Measurements from ENCODE around the gene MAL. TPM values are rescaled to one million over a fixed set of nuclear protein-coding genes. Genes with fewer than 3 reads are reported as not detected.

The MAL gene
- total RNA-seq, 4 donors from 2014 or later, result 6.5 to 29.4 (median 11.8) TPM

GRCh38 chr2:94996305-94997100 lies 29.0 kb upstream of the MAL start:
- H3K4me1 ChIP-seq, result peaks cover 6% of the 10 kb centered on the region
- no peak overlapping the region for H3K4me3 ChIP-seq
- H3K36me3 ChIP-seq, result no peaks in the 10 kb centered on the region
- H3K9me3 ChIP-seq, result no peaks in the 10 kb centered on the region
- 66% methylated on average over 23 of the region's 23 CpGs for WGBS
- peaks cover 32% of the 10 kb centered on the region for H3K27me3 ChIP-seq
- TF ChIP-seq POLR2AphosphoS5 (IDR thresholded peaks at IDR 0.05), result no peak
- no peak for TF ChIP-seq CTCF (IDR thresholded peaks at IDR 0.05)
- no peak for TF ChIP-seq EP300 (IDR thresholded peaks at IDR 0.05)
- no peak for TF ChIP-seq POLR2A (IDR thresholded peaks at IDR 0.05)
- peak; percentile 9 to 47 for DNase-seq (ENCODE audit: low spot score in 2 of 2)
- H3K27ac ChIP-seq, result no peak overlapping the region

GRCh38 chr2:94997981-94998930 lies 27.3 kb upstream of the MAL start:
- TF ChIP-seq EP300 (IDR thresholded peaks at IDR 0.05) (no peak), CTCF (IDR thresholded peaks at IDR 0.05) (no peak), POLR2A (IDR thresholded peaks at IDR 0.05) (no peak), POLR2AphosphoS5 (IDR thresholded peaks at IDR 0.05) (no peak)
- H3K36me3 ChIP-seq, result no peaks in the 10 kb centered on the region
- no peaks in the 10 kb centered on the region for H3K9me3 ChIP-seq
- peaks cover 6% of the 10 kb centered on the region for H3K4me1 ChIP-seq
- H3K27me3 ChIP-seq, result peaks cover 32% of the 10 kb centered on the region
- DNase-seq (ENCODE audit: low spot score in 2 of 2), result peak; percentile 32 to 64
- peak overlapping the region; percentile 34 for H3K4me3 ChIP-seq
- WGBS, result 46% methylated on average over 15 of the region's 54 CpGs
- H3K27ac ChIP-seq, result no peak overlapping the region

- peak in 1 of 2 donors; percentile 32 for DNase-seq (ENCODE audit: low spot score in 2 of 2)
- Histone ChIP-seq H3K36me3 (no peaks in the 10 kb centered on the region), H3K4me1 (peaks cover 6% of the 10 kb centered on the region), H3K27me3 (peaks cover 35% of the 10 kb centered on the region), H3K9me3 (no peaks in the 10 kb centered on the region), H3K4me3 (no peak overlapping the region), H3K27ac (no peak overlapping the region)
- WGBS, result 89% methylated on average over 5 of the region's 7 CpGs
- TF ChIP-seq CTCF (IDR thresholded peaks at IDR 0.05) (no peak), EP300 (IDR thresholded peaks at IDR 0.05) (no peak), POLR2AphosphoS5 (IDR thresholded peaks at IDR 0.05) (no peak), POLR2A (IDR thresholded peaks at IDR 0.05) (no peak)
Observed at GRCh38 chr2:94999431-94999883, 26.1 kb upstream of the MAL start.

GRCh38 chr2:95001051-95001562 lies 24.4 kb upstream of the MAL start:
- H3K4me3 ChIP-seq, result no peak overlapping the region
- H3K36me3 ChIP-seq, result no peaks in the 10 kb centered on the region
- H3K27ac ChIP-seq, result no peak overlapping the region
- H3K9me3 ChIP-seq, result no peaks in the 10 kb centered on the region
- H3K27me3 ChIP-seq, result peaks cover 33% of the 10 kb centered on the region
- DNase-seq (ENCODE audit: low spot score in 2 of 2), result no peak
- 80% methylated on average over 1 of the region's 5 CpGs for WGBS
- H3K4me1 ChIP-seq, result peaks cover 6% of the 10 kb centered on the region
- TF ChIP-seq EP300 (IDR thresholded peaks at IDR 0.05) (no peak), POLR2A (IDR thresholded peaks at IDR 0.05) (no peak), CTCF (IDR thresholded peaks at IDR 0.05) (no peak), POLR2AphosphoS5 (IDR thresholded peaks at IDR 0.05) (no peak)

All from suprapubic skin (tissue), 4 donors.